HG02623 (cell line): Measurements from ENCODE around the gene SGO2.
"Not testable (repeated sequence)": the region's sequence is repeated elsewhere in the genome, so short reads cannot be mapped to it uniquely, and the experiment has no call there.

Source experiments
- ATAC-seq: cut with Tn5 transposase; IDR thresholded peaks from one replicate; pipeline ENCODE4 v1.9.1; 2021; ENCODE audit warnings: moderate library complexity; ENCODE audit not compliant: unreplicated experiment

The SGO2 gene

DNA sequence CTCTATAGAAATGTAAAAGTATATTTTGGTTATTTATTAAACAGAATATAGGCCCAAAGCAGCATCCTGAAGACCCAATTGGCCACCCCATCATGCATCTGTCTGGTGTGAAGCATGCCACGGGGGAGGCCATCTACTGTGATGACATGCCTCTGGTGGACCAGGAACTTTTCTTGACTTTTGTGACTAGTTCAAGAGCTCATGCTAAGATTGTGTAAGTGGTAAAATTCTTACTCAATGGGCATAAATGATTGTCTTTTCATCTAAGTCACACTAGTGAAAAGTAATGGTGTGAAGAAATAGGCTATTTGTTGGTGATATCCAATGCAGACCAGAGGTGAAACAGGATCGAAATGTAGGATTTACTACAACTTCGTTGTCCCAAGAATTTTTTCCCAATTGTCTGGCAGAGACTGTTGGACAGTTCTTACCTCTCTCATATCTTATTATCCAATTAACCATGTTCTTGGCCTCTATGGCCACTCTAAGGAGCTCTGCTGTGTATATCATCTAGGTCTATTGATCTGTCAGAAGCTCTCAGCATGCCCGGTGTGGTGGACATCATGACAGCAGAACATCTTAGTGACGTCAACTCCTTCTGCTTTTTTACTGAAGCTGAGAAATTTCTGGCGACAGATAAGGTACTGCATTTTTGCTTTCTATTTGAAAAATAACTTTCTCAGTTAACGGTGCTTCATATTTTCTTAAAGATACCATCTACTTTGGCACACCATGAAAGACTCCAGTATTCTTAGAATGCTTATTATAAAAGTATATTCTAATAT is 94.8 kb downstream of the SGO2 start:
- no peak for ATAC-seq

DNA sequence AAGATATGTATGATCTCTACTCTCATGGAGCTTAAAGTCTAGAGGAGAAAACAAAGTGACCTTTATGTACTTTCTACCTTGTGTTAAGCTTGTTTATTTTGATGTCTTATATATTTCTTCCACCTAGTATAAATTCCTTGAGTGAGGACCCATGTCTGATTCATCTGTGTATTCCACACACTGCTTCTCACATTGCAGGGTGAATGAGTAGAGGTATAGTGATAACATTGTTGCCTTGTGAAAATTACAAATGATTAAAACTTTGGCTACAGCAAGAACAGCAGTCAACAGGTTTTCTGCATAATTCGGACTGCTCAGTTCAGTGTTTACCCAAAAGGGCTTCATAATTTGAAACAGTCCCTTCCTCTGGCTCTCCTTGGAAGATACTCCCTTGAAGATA is 96.1 kb downstream of the SGO2 start:
- no peak for ATAC-seq

DNA sequence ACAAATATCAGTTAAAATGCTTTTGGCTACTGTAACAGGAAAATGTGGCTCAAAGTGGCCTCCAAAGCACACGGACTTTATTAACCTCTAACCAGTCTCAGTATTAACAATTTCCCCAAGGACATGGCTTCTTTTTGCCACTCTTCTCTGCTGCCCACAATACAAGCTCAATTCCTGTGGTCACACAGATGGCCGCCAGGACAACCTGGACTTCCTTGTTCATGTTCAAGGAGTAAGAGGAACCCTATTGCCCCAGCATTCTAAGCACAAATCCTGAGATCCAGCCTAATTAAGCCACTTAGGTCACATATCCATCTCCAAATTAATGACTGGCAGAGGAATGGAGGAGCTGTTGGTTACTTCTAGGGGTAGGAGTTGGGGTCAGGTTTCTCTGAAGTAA is 98.0 kb downstream of the SGO2 start:
- ATAC-seq = no peak

DNA sequence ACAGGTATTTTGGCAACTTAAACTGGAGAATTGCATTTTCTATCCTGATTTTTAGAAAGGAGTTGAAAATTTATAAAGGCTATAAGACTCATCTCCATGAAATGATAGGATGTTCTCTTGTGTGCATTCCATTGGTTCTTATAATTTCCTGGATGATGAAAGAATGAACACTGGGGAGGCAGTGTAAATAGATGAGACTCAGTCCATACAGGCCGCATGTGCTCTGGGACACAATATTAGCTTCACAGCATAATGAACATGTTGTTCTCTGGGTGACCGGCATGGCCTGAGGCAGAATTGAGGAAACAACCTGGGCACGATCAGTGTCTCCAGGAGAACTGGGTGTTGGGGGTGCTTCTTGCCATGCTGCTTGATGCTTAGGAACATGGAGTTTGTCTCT is 98.7 kb downstream of the SGO2 start:
- ATAC-seq = no peak

DNA sequence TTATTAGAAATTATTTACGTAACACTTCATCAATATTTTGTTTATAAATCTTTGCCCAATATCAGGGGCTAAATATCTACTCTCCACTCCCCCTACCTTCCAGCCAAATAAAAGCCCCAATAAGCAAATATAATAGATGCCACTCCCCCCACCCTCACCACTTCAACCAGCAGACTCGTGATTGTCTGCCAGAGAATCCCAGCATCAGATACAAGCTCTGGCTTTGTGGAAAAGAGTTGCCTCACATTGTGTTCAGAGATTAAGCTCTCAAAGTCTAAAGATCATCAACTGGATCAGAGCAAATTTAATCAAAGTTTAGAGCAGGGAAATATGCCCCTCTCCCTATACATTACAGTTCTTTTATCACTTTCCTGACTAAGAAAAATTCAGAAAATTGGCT is 99.3 kb downstream of the SGO2 start:
- ATAC-seq = no peak

- ATAC-seq = no peak
Observed at GRCh38 chr2:200625958-200626363, 100.0 kb downstream of the SGO2 start.

GRCh38 chr2:200627110-200627770 is 101.2 kb downstream of the SGO2 start:
- ATAC-seq = no peak

DNA sequence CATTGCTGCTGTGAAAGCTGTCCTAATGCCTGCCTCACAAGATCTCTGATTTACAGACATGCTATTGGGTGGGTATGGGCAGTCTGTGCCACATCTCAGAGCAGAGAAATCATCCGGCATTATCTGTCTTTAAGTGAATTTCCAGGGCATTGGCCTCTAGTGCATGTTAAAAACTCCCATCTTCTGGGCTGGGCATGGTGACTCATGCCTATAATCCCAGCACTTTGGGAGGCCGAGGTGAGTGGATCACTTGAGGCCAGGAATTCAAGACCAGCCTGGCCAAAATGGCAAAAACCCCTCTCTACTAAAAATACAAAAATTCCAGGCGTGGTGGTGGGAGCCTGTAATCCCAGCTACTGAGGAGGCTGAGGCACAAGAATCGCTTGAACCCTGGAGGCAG is 102.5 kb downstream of the SGO2 start:
- not testable (repeated sequence) for ATAC-seq

DNA sequence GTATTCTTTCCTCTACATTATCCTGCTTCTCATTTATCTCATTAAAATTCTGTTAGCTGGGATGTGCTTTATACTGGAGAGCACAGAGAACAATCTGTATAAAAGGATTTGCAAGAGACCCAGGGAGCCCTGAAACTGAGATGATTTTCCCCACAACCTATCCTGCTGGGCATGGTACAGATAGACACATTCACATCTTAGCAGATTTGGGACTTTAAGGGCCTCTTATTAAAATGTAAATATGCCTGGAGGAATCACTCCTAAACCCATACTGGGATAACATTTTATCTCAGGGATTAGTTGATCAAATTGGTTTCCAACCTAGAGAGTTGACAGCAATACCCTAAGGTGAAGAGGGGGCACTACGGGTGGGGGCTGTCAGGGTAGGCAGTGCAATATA is 105.3 kb downstream of the SGO2 start:
- ATAC-seq = no peak
